NCI-H510A (cell line): ENCODE data around the gene MBOAT2.
"Not testable (repeated sequence)": the region's sequence is repeated elsewhere in the genome, so short reads cannot be mapped to it uniquely, and the experiment has no call there.

Source experiments
- DNase-seq: peaks from one replicate; lab custom pipeline; 2025; lab: John Stamatoyannopoulos, UW

Gene MBOAT2, protein sequence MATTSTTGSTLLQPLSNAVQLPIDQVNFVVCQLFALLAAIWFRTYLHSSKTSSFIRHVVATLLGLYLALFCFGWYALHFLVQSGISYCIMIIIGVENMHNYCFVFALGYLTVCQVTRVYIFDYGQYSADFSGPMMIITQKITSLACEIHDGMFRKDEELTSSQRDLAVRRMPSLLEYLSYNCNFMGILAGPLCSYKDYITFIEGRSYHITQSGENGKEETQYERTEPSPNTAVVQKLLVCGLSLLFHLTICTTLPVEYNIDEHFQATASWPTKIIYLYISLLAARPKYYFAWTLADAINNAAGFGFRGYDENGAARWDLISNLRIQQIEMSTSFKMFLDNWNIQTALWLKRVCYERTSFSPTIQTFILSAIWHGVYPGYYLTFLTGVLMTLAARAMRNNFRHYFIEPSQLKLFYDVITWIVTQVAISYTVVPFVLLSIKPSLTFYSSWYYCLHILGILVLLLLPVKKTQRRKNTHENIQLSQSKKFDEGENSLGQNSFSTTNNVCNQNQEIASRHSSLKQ

GRCh38 chr2:9003616-9004337 lies at the start of gene MBOAT2:
TSS of gene MBOAT2 (minus strand) at chr2:9003684. CDS start at chr2:9003614, 70 bp downstream.
- peak; percentile 89 for DNase-seq

GRCh38 chr2:9052821-9053533 lies 49.5 kb upstream of the MBOAT2 start:
- DNase-seq, result no peak

DNA sequence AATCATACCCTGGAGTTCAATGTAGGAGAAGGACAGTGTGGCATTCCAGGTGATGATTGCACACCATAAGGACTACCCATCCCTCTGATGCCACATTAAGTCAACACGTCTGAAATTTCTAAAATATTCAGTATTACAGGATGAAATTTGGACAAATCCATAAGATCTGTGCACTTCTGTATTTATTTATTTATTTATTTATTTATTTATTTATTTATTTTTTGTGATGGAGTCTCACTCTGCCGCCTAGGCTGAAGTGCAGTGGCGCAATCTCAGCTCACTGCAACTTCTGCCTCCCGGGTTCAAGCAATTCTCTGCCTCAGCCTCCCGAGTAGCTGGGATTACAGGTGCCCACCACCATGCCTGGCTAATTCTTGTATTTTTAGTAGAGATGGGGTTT lies 48.0 kb upstream of the MBOAT2 start:
- DNase-seq, result not testable (repeated sequence)

DNA sequence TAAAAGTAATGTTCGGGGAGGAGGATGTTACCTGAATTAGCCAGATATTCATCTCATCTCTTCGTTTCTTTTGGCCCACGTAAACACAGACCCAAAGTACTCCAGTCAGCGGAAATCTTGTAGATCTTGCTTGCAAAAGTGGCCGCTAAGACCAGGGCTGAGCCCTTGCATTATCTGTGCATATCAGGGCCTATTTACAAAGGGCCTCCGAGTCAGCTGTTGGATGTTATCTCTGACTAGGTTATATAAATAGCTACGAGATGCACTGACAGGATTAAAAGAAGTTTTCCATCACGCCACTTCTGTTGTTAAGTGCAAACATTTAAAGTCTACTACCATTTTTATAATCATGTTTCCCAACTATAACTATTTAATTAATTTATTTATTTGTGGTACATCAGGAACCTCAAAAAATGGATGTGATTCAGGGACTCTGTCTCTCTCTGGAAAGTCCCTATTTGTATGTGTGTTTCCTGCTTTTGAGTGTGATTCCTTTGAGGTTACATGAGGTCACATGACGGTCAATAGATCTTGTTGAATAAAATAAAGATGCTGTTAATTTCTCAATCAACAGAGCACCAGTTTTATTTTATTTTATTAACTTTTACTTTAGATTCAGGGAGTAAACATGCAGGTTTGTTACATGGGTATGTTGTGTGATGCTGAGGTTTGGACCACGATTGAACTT lies 46.8 kb upstream of the MBOAT2 start:
- DNase-seq, result no peak

DNA sequence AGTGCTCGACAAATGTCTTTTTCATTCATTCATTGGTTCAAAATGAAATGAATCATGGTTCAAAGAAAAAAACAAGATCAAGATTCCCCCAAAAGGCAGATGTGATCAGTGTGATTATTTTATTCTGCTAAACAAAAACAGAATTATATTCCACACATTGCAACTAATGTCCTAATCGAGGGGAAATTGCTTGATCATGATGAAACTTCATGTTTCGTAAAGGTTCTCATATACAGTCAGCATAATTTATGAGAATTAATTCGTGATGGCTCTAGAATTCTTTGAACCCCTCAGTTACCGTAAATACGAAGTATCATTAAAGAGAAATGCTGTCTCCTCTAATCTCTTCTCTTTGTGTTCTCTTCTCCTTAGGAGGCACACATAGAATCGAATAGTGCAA lies 42.1 kb upstream of the MBOAT2 start:
- no peak for DNase-seq

- not testable (repeated sequence) for DNase-seq
Observed at GRCh38 chr2:9043491-9043890, 40.0 kb upstream of the MBOAT2 start.

GRCh38 chr2:9037166-9037565 lies 33.7 kb upstream of the MBOAT2 start:
- DNase-seq, result no peak

- no peak for DNase-seq
Observed at GRCh38 chr2:9033385-9034168, 30.1 kb upstream of the MBOAT2 start.

- DNase-seq, result no peak
Observed at GRCh38 chr2:9032536-9033255, 29.2 kb upstream of the MBOAT2 start.

DNA sequence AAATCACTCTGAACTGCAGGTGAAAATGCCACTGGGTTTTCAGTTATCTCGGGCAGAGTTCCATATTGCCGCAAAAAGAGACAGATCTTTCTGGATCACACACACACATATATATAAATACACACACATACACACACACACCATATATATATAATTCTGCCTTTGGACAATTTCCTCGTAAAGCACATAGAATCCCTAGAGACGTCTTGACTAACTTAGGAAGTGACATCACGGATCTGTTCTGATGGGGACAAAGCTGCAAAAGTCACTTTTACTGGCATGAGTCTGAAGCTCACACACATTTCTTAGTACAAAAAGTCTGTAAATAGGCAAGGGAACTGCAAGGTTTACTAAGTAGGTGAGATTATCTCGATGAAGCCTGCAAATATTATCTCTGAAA lies 28.6 kb upstream of the MBOAT2 start:
- no peak for DNase-seq

GRCh38 chr2:9031246-9031645 lies 27.8 kb upstream of the MBOAT2 start:
- DNase-seq, result no peak

- no peak for DNase-seq
Observed at GRCh38 chr2:9030841-9031240, 27.4 kb upstream of the MBOAT2 start.

DNA sequence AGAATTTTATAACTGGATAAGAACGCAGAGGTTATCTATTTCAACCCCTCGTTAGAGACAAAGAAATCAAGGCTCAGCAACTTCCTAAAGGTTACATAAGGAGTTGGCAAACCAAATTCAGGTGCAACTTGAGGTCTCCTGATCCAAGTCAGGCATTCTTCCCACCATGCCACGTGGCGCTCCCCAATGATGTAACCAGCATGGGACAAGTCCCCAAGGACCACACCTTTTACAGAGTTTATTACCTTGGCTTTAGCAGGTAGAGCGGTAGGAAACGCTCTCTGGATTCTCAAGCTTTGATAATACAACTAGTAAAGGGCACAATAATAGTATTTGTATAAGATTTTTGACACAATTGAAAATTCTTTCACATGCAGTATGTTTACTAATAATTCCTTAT lies 26.7 kb upstream of the MBOAT2 start:
- no peak for DNase-seq

DNA sequence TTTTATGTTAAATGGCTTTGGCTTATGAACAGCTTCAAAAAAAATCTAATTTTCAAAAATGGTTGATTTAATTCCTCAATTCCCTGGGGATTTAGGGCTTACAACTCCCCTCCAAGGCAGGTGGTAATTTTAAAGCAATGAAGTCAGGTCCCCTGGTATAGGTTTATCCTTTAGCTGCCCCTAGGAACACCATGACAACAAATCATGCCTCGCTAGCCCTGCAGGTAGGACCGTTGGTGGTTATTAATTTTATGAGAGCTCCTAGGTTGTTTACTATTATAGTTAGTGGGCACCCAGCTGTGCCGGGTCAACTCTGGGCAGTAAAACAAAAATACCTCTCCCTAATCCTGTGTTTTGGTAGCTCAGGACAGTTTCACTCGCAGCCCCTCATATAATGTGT lies 26.2 kb upstream of the MBOAT2 start:
- no peak for DNase-seq

DNA sequence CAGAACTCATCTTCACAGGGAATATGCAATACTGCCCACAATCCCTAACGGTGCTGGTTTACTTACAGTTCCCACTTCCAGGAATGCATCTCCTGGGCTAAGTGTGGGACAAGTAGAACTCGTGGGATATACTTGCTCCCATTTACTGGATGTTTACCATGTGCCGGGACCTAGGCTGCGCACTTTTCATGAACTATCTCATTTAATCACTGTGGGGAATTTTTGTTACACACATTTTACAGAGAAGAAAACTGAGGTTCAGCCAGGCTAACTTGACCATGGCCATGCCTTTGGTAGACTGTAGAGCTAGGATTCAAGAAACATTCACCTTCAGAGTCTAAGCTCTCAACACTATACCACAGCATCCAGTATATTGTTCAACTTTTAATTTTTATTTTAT lies 24.4 kb upstream of the MBOAT2 start:
- DNase-seq, result no peak

- DNase-seq, result no peak
Observed at GRCh38 chr2:9025746-9026145, 22.3 kb upstream of the MBOAT2 start.

GRCh38 chr2:9024575-9024974 lies 21.1 kb upstream of the MBOAT2 start:
- DNase-seq, result no peak

DNA sequence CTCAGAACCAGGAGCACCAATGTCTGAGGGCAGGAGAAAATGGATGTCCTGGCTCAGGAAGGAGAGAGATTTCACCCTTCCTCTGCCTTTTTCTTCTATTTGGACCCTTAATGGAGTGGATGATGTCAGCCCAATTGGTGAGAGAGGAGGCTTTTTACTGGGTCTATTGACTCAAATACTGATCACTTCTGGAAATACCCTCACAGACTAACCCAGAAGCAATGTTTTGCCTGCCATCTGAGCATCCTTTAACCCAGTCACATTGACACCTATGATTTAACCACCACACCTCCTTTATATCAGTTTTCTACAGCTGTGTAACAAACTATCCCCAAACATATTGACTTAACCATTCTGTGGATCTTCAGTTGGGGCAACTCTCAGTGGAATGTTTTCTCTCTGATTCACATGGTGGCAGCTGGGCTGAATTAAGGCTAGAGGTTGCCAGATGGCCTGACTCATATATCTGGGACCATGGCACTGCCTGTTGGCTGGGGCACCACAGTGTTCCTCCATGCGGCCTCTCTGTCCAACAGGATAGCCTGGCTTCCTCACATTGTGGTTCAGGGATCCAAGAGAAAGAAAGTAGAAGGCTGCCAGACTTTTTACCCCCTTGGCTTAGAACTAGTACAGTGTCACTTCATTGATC lies 18.2 kb upstream of the MBOAT2 start:
- no peak for DNase-seq

- DNase-seq, result no peak
Observed at GRCh38 chr2:9020267-9020666, 16.8 kb upstream of the MBOAT2 start.

DNA sequence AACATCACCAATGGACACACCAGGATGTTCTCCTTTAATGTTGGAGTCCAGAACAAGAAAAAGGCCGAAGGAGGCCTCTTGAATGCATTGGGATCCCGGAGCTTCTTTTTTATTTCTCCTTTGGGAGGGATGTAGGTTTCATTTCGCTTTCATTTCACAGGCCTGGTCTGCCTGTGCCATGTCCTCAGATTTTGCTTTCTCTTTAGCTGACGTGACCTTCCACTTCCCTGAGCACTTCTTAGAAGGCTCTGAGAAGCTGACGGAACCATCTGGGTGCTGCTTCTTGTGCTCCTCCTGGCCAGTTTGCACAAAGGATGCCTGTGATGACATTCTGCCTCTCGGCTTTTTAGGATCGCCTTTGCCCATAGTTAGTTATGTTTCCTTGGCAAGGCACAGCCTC lies 15.1 kb upstream of the MBOAT2 start:
- DNase-seq, result no peak
